H1 (cell line): ENCODE data around the gene SERHL2.
"Not testable (repeated sequence)": the region's sequence is repeated elsewhere in the genome, so short reads cannot be mapped to it uniquely, and the experiment has no call there.

Source experiments
- POLR2AphosphoS5 ChIP-seq: IDR thresholded peaks from 2 replicates; pipeline ENCODE4 v1.6.1; 2011; ENCODE audit warnings: low read depth, low read length
- RNF2 ChIP-seq: fragments of 200-900, 300-1000 bp; sonication (generic); IDR thresholded peaks from 2 replicates; pipeline ENCODE4 v1.7.1; 2016; ENCODE audit warnings: borderline replicate concordance, low read depth, mild to moderate bottlenecking, antibody characterized with exemption, low read length; ENCODE audit not compliant: poor library complexity, severe bottlenecking; ENCODE audit errors: missing control alignments
- SP1 ChIP-seq: IDR thresholded peaks from 2 replicates; pipeline ENCODE4 v1.6.1; 2011; ENCODE audit warnings: low read depth, low read length
- TCF12 ChIP-seq: IDR thresholded peaks from 2 replicates; pipeline ENCODE4 v1.6.1; 2011; ENCODE audit warnings: low read depth, mild to moderate bottlenecking, low read length
- YY1 ChIP-seq: IDR thresholded peaks from 2 replicates; pipeline ENCODE4 v1.6.1; 2011; ENCODE audit warnings: low read depth, mild to moderate bottlenecking, low read length

DNA sequence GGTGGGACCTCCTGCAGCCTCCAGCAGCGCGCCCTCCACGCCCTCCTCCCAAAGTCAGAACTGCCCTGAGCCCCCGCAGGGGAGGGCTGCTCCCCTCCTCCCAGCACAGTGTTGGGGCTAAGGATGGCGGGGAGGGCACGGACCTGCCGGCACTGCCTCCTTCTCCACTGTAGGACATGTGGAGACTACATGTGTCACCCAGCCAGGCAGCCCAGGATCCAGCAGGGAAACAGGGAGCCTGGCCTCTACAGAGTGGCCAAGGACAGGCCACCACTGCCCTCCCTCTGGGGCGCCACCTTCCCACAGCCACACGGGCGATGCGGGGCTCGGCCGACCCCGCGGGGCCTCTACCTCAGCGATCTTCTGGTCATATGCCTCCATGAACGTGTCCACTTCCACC lies 39.4 kb upstream of the SERHL2 start:
- not testable (repeated sequence) for TF ChIP-seq RNF2, TCF12, SP1, POLR2AphosphoS5, YY1
